Thyroid gland (tissue), 4 donors: ENCODE measurements around the gene ST3GAL4. TPM values are rescaled to one million over a fixed set of nuclear protein-coding genes. Genes with fewer than 3 reads are reported as not detected.

Experiments used
- DNase-seq, 2 donors: peaks; one replicate each; pipeline ENCODE4 v3.0.0-alpha.2; 2019
- H3K27ac ChIP-seq, 3 donors: fragments of 200-600 bp; sonication (generic); 1 replicate in 2 of 3; 2 replicates in 1 of 3; pipeline ENCODE4 v1.5.1; 2016 to 2019; ENCODE audit warnings: mild to moderate bottlenecking in 1 of 3, moderate library complexity in 1 of 3
- H3K27me3 ChIP-seq: fragments of 200-600 bp; sonication (generic); one replicate; pipeline ENCODE4 v1.5.1; 2019
- H3K36me3 ChIP-seq, 2 donors: fragments of 200-600 bp; sonication (generic); one replicate each; pipeline ENCODE4 v1.5.1; 2016 to 2019
- H3K4me1 ChIP-seq, 2 donors: fragments of 200-600 bp; sonication (generic); one replicate each; pipeline ENCODE4 v1.5.1; 2017 to 2019
- H3K4me3 ChIP-seq, 3 donors: fragments of 200-600 bp; sonication (generic); replicated peaks in 1 of 3; 1 replicate in 2 of 3; 2 replicates in 1 of 3; pipeline ENCODE4 v1.5.1; 2016; ENCODE audit warnings: mild to moderate bottlenecking in 1 of 3
- H3K9me3 ChIP-seq: fragments of 200-600 bp; sonication (generic); one replicate; pipeline ENCODE4 v1.5.1; 2017
- CTCF ChIP-seq, 6 experiments: fragments of 200-600 bp in 3 of 6; fragments of 450-650 bp in 3 of 6; sonication (generic) in 3 of 6; IDR thresholded peaks; one replicate each; pipeline ENCODE4 v1.5.1; 2016 to 2019; ENCODE audit warnings: antibody characterized with exemption in 6 of 6, mild to moderate bottlenecking in 2 of 6, inconsistent platforms in 1 of 6, moderate library complexity in 1 of 6
- POLR2A ChIP-seq, 2 donors: fragments of 450-650 bp; IDR thresholded peaks; one replicate each; pipeline ENCODE4 v1.6.1; 2017; ENCODE audit warnings: antibody characterized with exemption in 2 of 2, mild to moderate bottlenecking in 2 of 2, moderate library complexity in 1 of 2
- WGBS, 2 donors: methylation state at CpG; one replicate each; pipeline ENCODE4 v1.1.5; 2017; 5-methylcytosine and 5-hydroxymethylcytosine counted together
- intact Hi-C: fragments of 100-400 bp; cut with DNase I; formaldehyde crosslinking; loops from one replicate; pipeline ENCODE4 v1.15.1; 2023
- total RNA-seq, 4 donors: library from RNA; depleted of rRNA; stranded (reverse); fragments of >200 nt; gene quantifications; one replicate each; pipeline ENCODE4 v1.2.3, GENCODE V29; 2016

ST3GAL4 gene
- total RNA-seq, 4 donors from 2014 or later, result 5.3 to 33.9 (median 26.4) TPM

GRCh38 chr11:126406368-126406767 lies 50.9 kb downstream of the ST3GAL4 start:
- TF ChIP-seq POLR2A (IDR thresholded peaks at IDR 0.05), result no peak
- TF ChIP-seq CTCF (IDR thresholded peaks at IDR 0.05), result no peak
- WGBS, 2 donors, result 88 to 98% methylated on average over 8 of the region's 8 CpGs

GRCh38 chr11:126407101-126407521 lies 51.6 kb downstream of the ST3GAL4 start:
- Histone ChIP-seq H3K36me3 (no peaks in the 10 kb centered on the region), H3K27ac (no peak overlapping the region), H3K4me3 (no peak overlapping the region), H3K27me3 (no peaks in the 10 kb centered on the region), H3K4me1 (peaks cover 0 to 22% of the 10 kb centered on the region in 2 donors), H3K9me3 (no peaks in the 10 kb centered on the region)
- intact Hi-C loops, result no loop called here
- no peak for DNase-seq
- TF ChIP-seq POLR2A (IDR thresholded peaks at IDR 0.05), result no peak
- 82 to 85% methylated on average over 12 of the region's 12 CpGs for WGBS, 2 donors

More at GRCh38 chr11:126406368-126406767, 50.9 kb downstream of the ST3GAL4 start:
- no peak for DNase-seq
- no peak overlapping the region for H3K4me3 ChIP-seq
- no peaks in the 10 kb centered on the region for H3K9me3 ChIP-seq
- intact Hi-C loops, result no loop called here
- H3K4me1 ChIP-seq, result peaks cover 0 to 22% of the 10 kb centered on the region in 2 donors
- H3K27ac ChIP-seq, result no peak overlapping the region
- H3K27me3 ChIP-seq, result no peaks in the 10 kb centered on the region
- no peaks in the 10 kb centered on the region for H3K36me3 ChIP-seq

- WGBS, 2 donors, result 90% methylated on average over 15 of the region's 15 CpGs
- intact Hi-C loops, result no loop called here
- Histone ChIP-seq H3K36me3 (no peaks in the 10 kb centered on the region), H3K27me3 (no peaks in the 10 kb centered on the region), H3K9me3 (no peaks in the 10 kb centered on the region), H3K4me3 (no peak overlapping the region), H3K4me1 (peaks cover 0 to 20% of the 10 kb centered on the region in 2 donors), H3K27ac (no peak overlapping the region)
- TF ChIP-seq POLR2A (IDR thresholded peaks at IDR 0.05), result no peak
- no peak for TF ChIP-seq CTCF (IDR thresholded peaks at IDR 0.05)
- DNase-seq, result no peak
Measured at GRCh38 chr11:126407682-126408288, 52.3 kb downstream of the ST3GAL4 start.

- Histone ChIP-seq H3K27ac (no peak overlapping the region), H3K4me1 (peaks cover 0 to 14% of the 10 kb centered on the region in 2 donors), H3K27me3 (no peaks in the 10 kb centered on the region), H3K9me3 (no peaks in the 10 kb centered on the region), H3K36me3 (no peaks in the 10 kb centered on the region), H3K4me3 (no peak overlapping the region)
- intact Hi-C loops, result no loop called here
- DNase-seq, result no peak
- WGBS, 2 donors, result 88 to 96% methylated on average over 9 to 10 of the region's 12 CpGs
- no peak for TF ChIP-seq CTCF (IDR thresholded peaks at IDR 0.05)
- TF ChIP-seq POLR2A (IDR thresholded peaks at IDR 0.05), result no peak
Measured at GRCh38 chr11:126408496-126408895, 53.0 kb downstream of the ST3GAL4 start.

GRCh38 chr11:126408901-126409619 lies 53.6 kb downstream of the ST3GAL4 start:
- H3K4me1 ChIP-seq, result peaks cover 0 to 16% of the 10 kb centered on the region in 2 donors
- WGBS, 2 donors, result 94 to 95% methylated on average over 12 of the region's 12 CpGs
- no peaks in the 10 kb centered on the region for H3K9me3 ChIP-seq
- no peak for DNase-seq
- H3K27ac ChIP-seq, result no peak overlapping the region
- H3K4me3 ChIP-seq, result no peak overlapping the region
- intact Hi-C loops, result no loop called here
- no peaks in the 10 kb centered on the region for H3K27me3 ChIP-seq
- TF ChIP-seq POLR2A (IDR thresholded peaks at IDR 0.05) (no peak), CTCF (IDR thresholded peaks at IDR 0.05) (no peak)
- H3K36me3 ChIP-seq, result no peaks in the 10 kb centered on the region
